Liver (tissue), 9 donors: ENCODE measurements around the gene MUC2. TPM values are rescaled to one million over a fixed set of nuclear protein-coding genes. Genes with fewer than 3 reads are reported as not detected.

Experiments
- DNase-seq: peaks from one replicate; pipeline ENCODE4 v3.0.0-alpha.2; 2017; ENCODE audit warnings: low spot score
- H3K27ac ChIP-seq, 2 donors: one replicate each; pipeline ENCODE4 v1.7.0; 2013; ENCODE audit warnings: inconsistent platforms in 2 of 2, low read length in 2 of 2, control low read depth in 1 of 2, low read depth in 1 of 2, mild to moderate bottlenecking in 1 of 2
- H3K27me3 ChIP-seq, 4 donors: one replicate each; pipeline versions ENCODE4 v1.6.1 to v1.7.0; 2013; ENCODE audit warnings: low read length in 3 of 4, inconsistent platforms in 1 of 4, mild to moderate bottlenecking in 1 of 4, moderate library complexity in 1 of 4; ENCODE audit not compliant: control insufficient read depth in 4 of 4, insufficient read depth in 4 of 4
- H3K36me3 ChIP-seq, 4 donors: one replicate each; pipeline versions ENCODE4 v1.6.1 to v1.7.0; 2013; ENCODE audit warnings: low read length in 3 of 4, mild to moderate bottlenecking in 3 of 4, low read depth in 1 of 4, moderate library complexity in 1 of 4; ENCODE audit not compliant: control insufficient read depth in 4 of 4, insufficient read depth in 3 of 4
- H3K4me1 ChIP-seq, 4 donors: one replicate each; pipeline versions ENCODE4 v1.6.1 to v1.7.0; 2013; ENCODE audit warnings: low read length in 3 of 4, mild to moderate bottlenecking in 3 of 4, moderate library complexity in 1 of 4; ENCODE audit not compliant: control insufficient read depth in 4 of 4, insufficient read depth in 4 of 4
- H3K4me3 ChIP-seq, 3 donors: one replicate each; pipeline versions ENCODE4 v1.6.1 to v1.7.0; 2013; ENCODE audit warnings: low read length in 3 of 3, control low read depth in 1 of 3, low read depth in 1 of 3, mild to moderate bottlenecking in 1 of 3
- H3K9ac ChIP-seq, 2 donors: one replicate each; pipeline ENCODE4 v1.7.0; 2013; ENCODE audit warnings: low read length in 2 of 2, mild to moderate bottlenecking in 2 of 2, moderate library complexity in 2 of 2, control low read depth in 1 of 2, low read depth in 1 of 2
- H3K9me3 ChIP-seq, 4 donors: one replicate each; pipeline versions ENCODE4 v1.6.1 to v1.7.0; 2013; ENCODE audit warnings: low read length in 3 of 4; ENCODE audit not compliant: control insufficient read depth in 4 of 4
- ATF3 ChIP-seq: IDR thresholded peaks from 2 replicates; pipeline ENCODE4 v1.6.1; 2016; ENCODE audit warnings: antibody characterized with exemption
- EGR1 ChIP-seq, 2 donors: IDR thresholded peaks; 2 replicates each; pipeline ENCODE4 v1.6.1; 2016 to 2018; ENCODE audit warnings: antibody characterized with exemption in 2 of 2, low read depth in 2 of 2
- FOXA1 ChIP-seq: IDR thresholded peaks from 2 replicates; pipeline ENCODE4 v1.6.1; 2016; ENCODE audit warnings: antibody characterized with exemption
- FOXA2 ChIP-seq: IDR thresholded peaks from 2 replicates; pipeline ENCODE4 v1.6.1; 2016; ENCODE audit warnings: antibody characterized with exemption
- GABPA ChIP-seq, 2 donors: IDR thresholded peaks in 1 of 2; conservative IDR thresholded peaks in 1 of 2; 2 replicates each; pipeline ENCODE4 v1.6.1; 2016; ENCODE audit warnings: antibody characterized with exemption in 2 of 2, mild to moderate bottlenecking in 1 of 2, moderate library complexity in 1 of 2
- HNF4A ChIP-seq, 2 donors: conservative IDR thresholded peaks; 2 replicates each; pipeline ENCODE4 v1.6.1; 2016; ENCODE audit warnings: antibody characterized with exemption in 2 of 2, mild to moderate bottlenecking in 2 of 2
- HNF4G ChIP-seq: IDR thresholded peaks from 2 replicates; pipeline ENCODE4 v1.6.1; 2016; ENCODE audit warnings: antibody characterized with exemption
- NR2F2 ChIP-seq: IDR thresholded peaks from 2 replicates; pipeline ENCODE4 v1.6.1; 2016; ENCODE audit warnings: antibody characterized with exemption
- RXRA ChIP-seq, 2 donors: IDR thresholded peaks; 2 replicates each; pipeline ENCODE4 v1.6.1; 2017 to 2018; ENCODE audit warnings: antibody characterized with exemption in 2 of 2, mild to moderate bottlenecking in 1 of 2
- SP1 ChIP-seq: IDR thresholded peaks from 2 replicates; pipeline ENCODE4 v1.6.1; 2018; ENCODE audit warnings: antibody characterized with exemption, mild to moderate bottlenecking
- TAF1 ChIP-seq: conservative IDR thresholded peaks from 2 replicates; pipeline ENCODE4 v1.6.1; 2016; ENCODE audit warnings: antibody characterized with exemption, mild to moderate bottlenecking
- YY1 ChIP-seq: IDR thresholded peaks from 2 replicates; pipeline ENCODE4 v1.6.1; 2016; ENCODE audit warnings: antibody characterized with exemption, mild to moderate bottlenecking
- ZBTB33 ChIP-seq: IDR thresholded peaks from 2 replicates; pipeline ENCODE4 v1.6.1; 2016; ENCODE audit warnings: antibody characterized with exemption
- WGBS: extraction: QIAGEN DNeasy Blood & Tissue Kit; methylation state at CpG from one replicate; pipeline ENCODE4 v1.1.7; 2013; 5-methylcytosine and 5-hydroxymethylcytosine counted together
- polyA plus RNA-seq, 2 donors: library from polyadenylated mRNA; stranded (reverse) in 1 of 2; unstranded in 1 of 2; fragments of 200-250 nt in 1 of 2; fragments of >200 nt in 1 of 2; fragmentation: Nextera tagmentation in 1 of 2; extraction: Ambion mirVana in 1 of 2; gene quantifications; one replicate each; pipeline versions ENCODE4 v1.2.1 to v1.2.3, GENCODE V29; 2013 to 2015
- total RNA-seq, 2 donors: library from RNA; depleted of rRNA; stranded (reverse); fragments of >200 nt; gene quantifications; one replicate each; pipeline ENCODE4 v1.2.3, GENCODE V29; 2014
- TF ChIP-seq, protein P1 (sequence below): IDR thresholded peaks from 2 replicates; pipeline ENCODE4 v1.6.1; 2016; ENCODE audit warnings: antibody characterized with exemption
- TF ChIP-seq, protein P2 (sequence below): IDR thresholded peaks from 2 replicates; pipeline ENCODE4 v1.6.1; 2016; ENCODE audit warnings: antibody characterized with exemption, mild to moderate bottlenecking
- donor health status: healthy.
- donor health status: healthy.
- donor health status: healthy.
- donor health status: healthy.
- donor health status: healthy.

Gene MUC2
- total and polyA plus RNA-seq, 4 donors, result under 0.01 TPM; not detected in 3

GRCh38 chr11:1028616-1029015 lies 46.1 kb upstream of the MUC2 start:
- WGBS, result 85% methylated on average over 14 of the region's 14 CpGs
- Histone ChIP-seq H3K9me3 (no peaks in the 10 kb centered on the region), H3K4me3 (no peak overlapping the region), H3K27me3 (no peaks in the 10 kb centered on the region), H3K36me3 (peaks cover 0 to 2% (median 0%) of the 10 kb centered on the region in 4 donors), H3K9ac (no peak overlapping the region), H3K27ac (no peak overlapping the region), H3K4me1 (no peaks in the 10 kb centered on the region)
- DNase-seq, result no peak
- TF ChIP-seq EGR1 (IDR thresholded peaks at IDR 0.05; ENCODE audit: low read depth in 2 of 2) (no peak), FOXA1 (no peak), ZBTB33 (no peak), RXRA (IDR thresholded peaks at IDR 0.05) (no peak), NR2F2 (no peak), SP1 (no peak), HNF4G (no peak)

DNA sequence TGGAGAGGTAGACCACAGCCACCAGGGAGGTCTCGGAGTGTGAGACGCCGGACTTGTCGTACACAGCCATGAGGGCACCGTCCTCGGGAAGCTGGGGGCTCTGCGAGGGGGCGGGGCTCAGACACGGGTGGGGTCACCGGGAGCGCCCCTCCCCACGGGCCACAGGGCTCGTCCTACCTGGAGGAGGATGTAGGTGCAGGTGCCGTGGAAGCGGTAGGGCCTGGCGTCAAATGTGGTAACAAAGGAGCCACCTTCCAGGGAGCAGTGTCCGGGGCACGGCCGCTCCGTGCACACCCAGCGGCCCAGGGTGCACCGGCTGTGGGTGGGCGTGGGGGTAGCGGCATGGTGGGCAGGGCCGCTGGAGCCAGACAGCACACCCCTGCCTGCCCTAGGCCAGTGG lies 45.6 kb upstream of the MUC2 start:
- no peaks in the 10 kb centered on the region for H3K9me3 ChIP-seq
- no peak overlapping the region for H3K4me3 ChIP-seq
- 81% methylated on average over 25 of the region's 25 CpGs for WGBS
- no peaks in the 10 kb centered on the region for H3K4me1 ChIP-seq
- no peak for DNase-seq
- TF ChIP-seq, protein P1, sequence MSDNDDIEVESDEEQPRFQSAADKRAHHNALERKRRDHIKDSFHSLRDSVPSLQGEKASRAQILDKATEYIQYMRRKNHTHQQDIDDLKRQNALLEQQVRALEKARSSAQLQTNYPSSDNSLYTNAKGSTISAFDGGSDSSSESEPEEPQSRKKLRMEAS, result no peak
- no peak for TF ChIP-seq ATF3
- TF ChIP-seq EGR1 (IDR thresholded peaks at IDR 0.05; ENCODE audit: low read depth in 2 of 2), result no peak
- no peak for TF ChIP-seq FOXA2
- TF ChIP-seq TAF1, result no peak
- TF ChIP-seq, protein P2, sequence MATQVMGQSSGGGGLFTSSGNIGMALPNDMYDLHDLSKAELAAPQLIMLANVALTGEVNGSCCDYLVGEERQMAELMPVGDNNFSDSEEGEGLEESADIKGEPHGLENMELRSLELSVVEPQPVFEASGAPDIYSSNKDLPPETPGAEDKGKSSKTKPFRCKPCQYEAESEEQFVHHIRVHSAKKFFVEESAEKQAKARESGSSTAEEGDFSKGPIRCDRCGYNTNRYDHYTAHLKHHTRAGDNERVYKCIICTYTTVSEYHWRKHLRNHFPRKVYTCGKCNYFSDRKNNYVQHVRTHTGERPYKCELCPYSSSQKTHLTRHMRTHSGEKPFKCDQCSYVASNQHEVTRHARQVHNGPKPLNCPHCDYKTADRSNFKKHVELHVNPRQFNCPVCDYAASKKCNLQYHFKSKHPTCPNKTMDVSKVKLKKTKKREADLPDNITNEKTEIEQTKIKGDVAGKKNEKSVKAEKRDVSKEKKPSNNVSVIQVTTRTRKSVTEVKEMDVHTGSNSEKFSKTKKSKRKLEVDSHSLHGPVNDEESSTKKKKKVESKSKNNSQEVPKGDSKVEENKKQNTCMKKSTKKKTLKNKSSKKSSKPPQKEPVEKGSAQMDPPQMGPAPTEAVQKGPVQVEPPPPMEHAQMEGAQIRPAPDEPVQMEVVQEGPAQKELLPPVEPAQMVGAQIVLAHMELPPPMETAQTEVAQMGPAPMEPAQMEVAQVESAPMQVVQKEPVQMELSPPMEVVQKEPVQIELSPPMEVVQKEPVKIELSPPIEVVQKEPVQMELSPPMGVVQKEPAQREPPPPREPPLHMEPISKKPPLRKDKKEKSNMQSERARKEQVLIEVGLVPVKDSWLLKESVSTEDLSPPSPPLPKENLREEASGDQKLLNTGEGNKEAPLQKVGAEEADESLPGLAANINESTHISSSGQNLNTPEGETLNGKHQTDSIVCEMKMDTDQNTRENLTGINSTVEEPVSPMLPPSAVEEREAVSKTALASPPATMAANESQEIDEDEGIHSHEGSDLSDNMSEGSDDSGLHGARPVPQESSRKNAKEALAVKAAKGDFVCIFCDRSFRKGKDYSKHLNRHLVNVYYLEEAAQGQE, result no peak
- TF ChIP-seq HNF4G, result no peak
- TF ChIP-seq SP1, result no peak
- no peak for TF ChIP-seq GABPA (IDR thresholded peaks at IDR 0.05 in 1 of 2, conservative IDR thresholded peaks at IDR 0.05 in 1 of 2)
- TF ChIP-seq FOXA1, result no peak
- TF ChIP-seq RXRA (IDR thresholded peaks at IDR 0.05), result no peak
- no peak for TF ChIP-seq YY1
- TF ChIP-seq HNF4A (conservative IDR thresholded peaks at IDR 0.05), result no peak
- TF ChIP-seq ZBTB33, result no peak
- no peak overlapping the region for H3K9ac ChIP-seq
- no peak overlapping the region for H3K27ac ChIP-seq
- H3K27me3 ChIP-seq, result no peaks in the 10 kb centered on the region
- H3K36me3 ChIP-seq, result peaks cover 0 to 2% (median 0%) of the 10 kb centered on the region in 4 donors
